GM12864 (cell line): ENCODE measurements around the gene MSH6.
A peak's percentile ranks its signal among the peaks of the same experiment; 100 is the strongest.

ENCODE experiments used
- DNase-seq: peaks from one replicate; pipeline ENCODE4 v3.0.0-alpha.2; 2011; ENCODE audit warnings: low read depth
- H3K4me3 ChIP-seq: 2 replicates; pipeline ENCODE4 v1.5.1; 2011; ENCODE audit warnings: mild to moderate bottlenecking, low read depth, low read length, control low read depth
- TF ChIP-seq, protein P1 (sequence below): IDR thresholded peaks from 2 replicates; pipeline ENCODE4 v1.5.1; 2011; ENCODE audit warnings: low read depth, mild to moderate bottlenecking, moderate library complexity, low read length, control low read depth, inconsistent platforms; ENCODE audit errors: missing control alignments

Gene MSH6

DNA sequence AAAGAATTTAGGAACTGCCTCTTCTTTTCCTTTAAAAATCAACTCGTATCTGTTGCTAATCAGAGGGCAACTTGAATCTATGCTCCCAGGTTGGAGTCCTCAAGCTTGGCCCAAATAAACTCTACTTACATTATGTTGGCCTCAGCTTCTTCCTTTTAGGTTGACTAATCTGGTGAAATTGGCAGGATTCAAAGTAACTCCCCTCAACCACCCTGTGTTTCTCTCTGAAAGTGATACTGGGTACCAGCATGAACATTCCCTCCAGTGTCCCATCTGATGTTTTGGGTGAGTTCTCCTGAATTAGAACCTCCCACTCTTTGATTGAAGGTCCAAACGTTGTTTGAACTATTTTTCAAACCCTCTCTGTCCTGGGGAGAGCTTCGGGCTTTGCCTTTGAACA lies 41.3 kb upstream of the MSH6 start:
- TF ChIP-seq, protein P1, sequence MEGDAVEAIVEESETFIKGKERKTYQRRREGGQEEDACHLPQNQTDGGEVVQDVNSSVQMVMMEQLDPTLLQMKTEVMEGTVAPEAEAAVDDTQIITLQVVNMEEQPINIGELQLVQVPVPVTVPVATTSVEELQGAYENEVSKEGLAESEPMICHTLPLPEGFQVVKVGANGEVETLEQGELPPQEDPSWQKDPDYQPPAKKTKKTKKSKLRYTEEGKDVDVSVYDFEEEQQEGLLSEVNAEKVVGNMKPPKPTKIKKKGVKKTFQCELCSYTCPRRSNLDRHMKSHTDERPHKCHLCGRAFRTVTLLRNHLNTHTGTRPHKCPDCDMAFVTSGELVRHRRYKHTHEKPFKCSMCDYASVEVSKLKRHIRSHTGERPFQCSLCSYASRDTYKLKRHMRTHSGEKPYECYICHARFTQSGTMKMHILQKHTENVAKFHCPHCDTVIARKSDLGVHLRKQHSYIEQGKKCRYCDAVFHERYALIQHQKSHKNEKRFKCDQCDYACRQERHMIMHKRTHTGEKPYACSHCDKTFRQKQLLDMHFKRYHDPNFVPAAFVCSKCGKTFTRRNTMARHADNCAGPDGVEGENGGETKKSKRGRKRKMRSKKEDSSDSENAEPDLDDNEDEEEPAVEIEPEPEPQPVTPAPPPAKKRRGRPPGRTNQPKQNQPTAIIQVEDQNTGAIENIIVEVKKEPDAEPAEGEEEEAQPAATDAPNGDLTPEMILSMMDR = no peak
- H3K4me3 ChIP-seq = no peak overlapping the region
- DNase-seq = no peak

DNA sequence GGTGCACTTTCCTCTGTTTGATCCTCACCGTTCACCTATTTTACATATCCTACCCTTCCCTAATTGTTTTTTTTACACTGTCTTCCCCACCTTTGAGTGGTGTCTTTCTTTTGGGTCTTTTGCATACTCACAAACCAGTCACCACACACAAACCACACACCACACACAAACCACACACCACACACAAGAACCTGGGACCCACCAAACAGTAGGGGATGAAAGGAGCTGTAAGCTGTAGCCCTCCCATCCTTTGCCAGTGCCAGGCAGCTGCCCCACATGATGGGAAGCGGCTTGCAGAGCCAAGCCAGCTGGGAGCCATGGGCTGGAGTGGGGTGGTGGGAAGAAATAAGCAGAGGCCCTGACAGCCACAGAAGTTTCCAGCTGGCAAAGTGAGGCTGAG lies 38.9 kb upstream of the MSH6 start:
- TF ChIP-seq, protein P1 = no peak
- no peak overlapping the region for H3K4me3 ChIP-seq
- no peak for DNase-seq

DNA sequence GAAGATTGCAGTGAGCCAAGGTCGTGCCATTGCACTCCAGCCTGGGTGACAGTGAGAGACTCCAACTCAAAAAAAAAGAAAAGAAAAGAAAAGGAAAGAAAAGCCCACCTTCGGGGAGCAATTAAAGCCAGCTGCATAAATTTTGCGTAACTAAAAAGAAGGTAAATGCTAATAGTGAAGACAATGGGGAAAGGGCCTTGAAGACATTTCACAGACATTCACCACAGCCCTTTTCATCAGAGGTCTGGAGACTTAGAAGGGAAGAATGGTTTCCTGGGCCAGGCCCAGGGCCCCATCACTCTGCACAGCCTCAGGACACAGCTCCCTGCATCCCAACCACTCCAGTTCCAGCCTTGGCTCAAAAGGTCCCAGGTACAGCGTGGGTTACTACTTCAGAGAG lies 35.1 kb upstream of the MSH6 start:
- no peak for DNase-seq
- H3K4me3 ChIP-seq = no peak overlapping the region
- TF ChIP-seq, protein P1 = no peak

DNA sequence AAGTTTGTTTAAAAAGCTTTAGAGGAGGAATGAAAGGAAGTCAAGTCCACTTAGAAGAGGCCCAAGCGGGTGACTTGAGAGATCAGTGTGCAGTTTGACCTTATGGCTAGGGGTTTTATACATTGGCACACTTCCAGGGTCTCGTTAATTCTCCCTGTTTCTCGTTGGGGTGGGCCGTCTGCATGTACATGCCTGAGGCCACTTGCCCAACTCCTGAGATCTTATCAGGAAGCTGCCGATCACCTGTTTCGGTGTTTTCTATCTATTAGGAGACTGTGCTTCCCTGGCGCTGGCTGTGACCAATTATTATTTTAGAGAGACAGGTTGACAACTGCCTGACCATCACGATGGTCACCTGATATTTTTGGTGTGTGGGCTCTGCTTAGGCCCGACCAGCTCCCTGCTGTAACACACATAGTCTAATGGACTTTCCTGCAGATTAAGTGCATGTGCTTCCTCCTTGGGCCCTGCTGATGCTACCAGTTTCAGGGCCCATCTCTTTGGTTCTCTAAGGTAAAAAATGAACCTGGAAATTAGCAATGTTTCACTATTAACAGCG lies 31.0 kb upstream of the MSH6 start:
- no peak overlapping the region for H3K4me3 ChIP-seq
- TF ChIP-seq, protein P1 = no peak
- no peak for DNase-seq

DNA sequence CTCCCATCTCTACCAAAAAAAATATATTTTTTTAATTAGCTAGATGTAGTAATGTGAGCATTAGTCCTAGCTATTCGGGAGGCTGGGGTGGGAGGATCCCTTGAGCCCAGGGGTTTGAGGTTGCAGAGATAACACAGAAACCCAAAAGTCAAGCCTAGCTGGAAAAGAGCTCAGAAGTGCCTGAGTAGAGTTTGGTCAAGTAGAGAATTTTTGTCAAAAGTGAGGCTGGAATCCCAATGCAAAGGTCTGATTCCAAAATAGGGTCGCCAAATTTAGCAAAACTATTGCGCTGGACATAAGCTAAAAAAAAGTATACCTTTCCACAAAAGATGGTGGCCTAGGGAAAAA lies 15.5 kb upstream of the MSH6 start:
- no peak overlapping the region for H3K4me3 ChIP-seq
- TF ChIP-seq, protein P1 = no peak
- DNase-seq = no peak

DNA sequence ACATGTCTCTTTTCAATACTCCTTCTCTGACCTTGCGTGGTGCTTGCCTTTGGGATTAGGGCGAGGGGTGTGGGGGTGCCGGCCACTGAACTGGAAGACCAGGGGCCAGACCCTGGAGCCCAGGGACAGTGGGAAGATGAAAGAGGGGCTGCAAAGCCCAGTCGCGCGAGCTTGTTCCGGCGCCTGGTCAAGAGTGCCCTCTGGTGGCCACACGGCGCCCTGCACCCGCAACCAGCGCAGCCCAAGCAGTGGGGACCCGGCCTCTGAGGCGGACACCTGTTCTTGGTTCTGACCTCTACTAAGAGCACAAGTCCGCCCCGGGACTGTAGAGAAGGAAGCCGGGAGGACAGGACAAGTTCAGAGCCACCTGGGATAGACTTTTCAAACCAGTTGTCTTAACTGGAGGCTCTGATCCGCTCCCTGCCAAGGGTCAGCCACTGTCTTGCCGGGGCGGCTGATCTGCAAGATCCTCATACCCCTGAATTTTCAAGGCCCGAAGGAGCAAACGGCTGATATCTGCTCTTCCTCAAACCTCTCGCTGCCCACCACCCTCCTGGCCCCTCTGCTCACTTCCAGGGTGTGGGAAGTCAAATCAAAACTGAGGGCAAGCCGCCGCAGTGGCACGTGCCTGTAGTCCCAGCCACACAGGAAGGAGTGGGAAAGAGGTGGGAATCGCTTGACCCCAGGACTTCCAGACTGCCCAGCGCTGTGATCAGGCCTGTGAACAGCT lies 14.9 kb upstream of the MSH6 start:
- TF ChIP-seq, protein P1 = peak; percentile 98
- H3K4me3 ChIP-seq = no peak overlapping the region
- no peak for DNase-seq

DNA sequence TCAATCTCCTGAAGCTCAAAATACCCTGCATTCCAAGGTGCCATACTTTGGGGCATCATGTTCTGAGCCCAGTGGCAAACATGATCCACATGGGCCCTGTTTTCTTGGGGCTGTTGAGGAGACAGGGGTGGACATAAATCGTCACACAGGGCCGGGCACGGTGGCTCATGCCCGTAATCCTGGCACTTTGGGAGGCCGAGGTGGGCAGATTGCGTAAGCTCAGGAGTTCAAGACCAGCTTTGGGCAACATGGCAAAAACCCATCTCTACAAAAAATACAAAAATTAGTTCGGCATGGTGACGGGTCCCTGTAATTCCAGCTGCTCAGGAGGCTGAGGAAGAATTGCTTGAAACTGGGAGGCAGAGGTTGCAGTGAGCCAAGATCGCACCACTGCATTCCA lies 13.6 kb upstream of the MSH6 start:
- no peak overlapping the region for H3K4me3 ChIP-seq
- TF ChIP-seq, protein P1 = no peak
- no peak for DNase-seq
